ENCODE measurements around the gene PRPF19. TPM values are rescaled to one million over a fixed set of nuclear protein-coding genes. Genes with fewer than 3 reads are reported as not detected.

PRPF19 gene
- total RNA-seq, 2 experiments from 2014 or later = 120 to 153 TPM

GRCh38 chr11:60929764-60930163, 23.4 kb upstream of the PRPF19 start:
- Histone ChIP-seq H3K4me1 (ENCODE audit: insufficient read depth, low read length, poor library complexity, severe bottlenecking) (peaks cover 45% of the 10 kb centered on the region), H3K27ac (ENCODE audit: low read depth, low read length, poor library complexity, severe bottlenecking) (no peak overlapping the region), H3K4me3 (ENCODE audit: low read depth, low read length, poor library complexity, severe bottlenecking) (no peak overlapping the region), H4K20me1 (ENCODE audit: insufficient read depth, low read length) (no peaks in the 10 kb centered on the region), H2AFZ (ENCODE audit: low read length) (no peak overlapping the region), H3K36me3 (ENCODE audit: insufficient read depth, low read length) (no peaks in the 10 kb centered on the region), H3K4me2 (ENCODE audit: low read length) (no peak overlapping the region), H3K79me2 (ENCODE audit: insufficient read depth, low read depth, low read length) (no peaks in the 10 kb centered on the region), H3K9me3 (ENCODE audit: low read length) (no peaks in the 10 kb centered on the region), H3K9me2 (ENCODE audit: insufficient read depth, low read length) (no peaks in the 10 kb centered on the region)
- CTCF ChIA-PET (ENCODE audit: unreplicated experiment) = interaction anchor here (1.0 to 1.8 kb wide), 2 partner anchors 10 to 14 kb away, joined by 4 to 6 read pairs; no protein-coding TSS in a partner anchor
- TF ChIP-seq EZH2phosphoT487 (IDR thresholded peaks at IDR 0.05; ENCODE audit: borderline replicate concordance, low read depth, low read length) (no peak), CTCF (conservative IDR thresholded peaks at IDR 0.05; ENCODE audit: low read length) (no peak)
- POLR2A ChIA-PET = interaction anchor here (0.6 to 2.3 kb wide), 3 partner anchors 11 to 361 kb away, joined by 3 to 7 read pairs (median 4); no protein-coding TSS in a partner anchor
- no peak for DNase-seq (ENCODE audit: low spot score)
- intact Hi-C loops (cut with micrococcal nuclease; ENCODE audit: unreplicated experiment) = no loop called here
- BruUV-seq (replicated peaks) = no TSS peak

GRCh38 chr11:60928563-60929001, 22.2 kb upstream of the PRPF19 start:
- intact Hi-C loops (cut with micrococcal nuclease; ENCODE audit: unreplicated experiment) = no loop called here
- Histone ChIP-seq H4K20me1 (ENCODE audit: insufficient read depth, low read length) (no peaks in the 10 kb centered on the region), H3K4me1 (ENCODE audit: insufficient read depth, low read length, poor library complexity, severe bottlenecking) (peaks cover 55% of the 10 kb centered on the region), H3K9me3 (ENCODE audit: low read length) (no peaks in the 10 kb centered on the region), H3K79me2 (ENCODE audit: insufficient read depth, low read depth, low read length) (no peaks in the 10 kb centered on the region), H3K4me2 (ENCODE audit: low read length) (no peak overlapping the region), H3K27ac (ENCODE audit: low read depth, low read length, poor library complexity, severe bottlenecking) (no peak overlapping the region), H2AFZ (ENCODE audit: low read length) (no peak overlapping the region), H3K4me3 (ENCODE audit: low read depth, low read length, poor library complexity, severe bottlenecking) (no peak overlapping the region), H3K9me2 (ENCODE audit: insufficient read depth, low read length) (no peaks in the 10 kb centered on the region), H3K36me3 (ENCODE audit: insufficient read depth, low read length) (peaks cover 2% of the 10 kb centered on the region)
- ChIA-PET CTCF (ENCODE audit: unreplicated experiment) (interaction anchor here (1.8 kb wide), 1 partner anchor 13 kb away, joined by 4 read pairs; no protein-coding TSS in a partner anchor), POLR2A (interaction anchor here (0.9 kb wide), 1 partner anchor 13 kb away, joined by 3 read pairs; no protein-coding TSS in a partner anchor)
- no peak for TF ChIP-seq CTCF (conservative IDR thresholded peaks at IDR 0.05; ENCODE audit: low read length)
- TF ChIP-seq EZH2phosphoT487 (IDR thresholded peaks at IDR 0.05; ENCODE audit: borderline replicate concordance, low read depth, low read length) = no peak
- DNase-seq (ENCODE audit: low spot score) = no peak
- no TSS peak for BruUV-seq (replicated peaks)

DNA sequence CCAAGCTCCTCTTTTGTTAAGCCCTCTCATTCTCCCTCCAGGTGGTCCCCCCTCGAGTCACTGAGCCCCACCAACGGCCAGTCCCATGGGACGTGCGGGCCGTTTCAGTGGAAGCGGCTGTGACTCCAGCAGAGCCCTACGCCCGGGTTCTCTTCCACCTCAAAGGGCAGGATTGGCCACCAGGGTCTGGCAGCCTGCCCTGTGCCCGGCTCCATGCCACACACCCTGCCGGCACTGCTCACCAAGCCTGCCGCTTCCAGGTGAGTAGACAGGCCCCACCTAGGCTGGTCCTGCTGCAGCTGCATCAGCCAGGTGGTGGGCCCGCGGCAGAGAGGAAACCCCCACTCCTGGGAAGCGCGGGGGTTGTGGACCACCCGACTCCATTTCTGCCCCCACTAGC, 21.2 kb upstream of the PRPF19 start:
- Histone ChIP-seq H3K4me3 (ENCODE audit: low read depth, low read length, poor library complexity, severe bottlenecking) (no peak overlapping the region), H3K9me2 (ENCODE audit: insufficient read depth, low read length) (no peaks in the 10 kb centered on the region), H2AFZ (ENCODE audit: low read length) (no peak overlapping the region), H3K36me3 (ENCODE audit: insufficient read depth, low read length) (peaks cover 11% of the 10 kb centered on the region), H3K4me1 (ENCODE audit: insufficient read depth, low read length, poor library complexity, severe bottlenecking) (peaks cover 45% of the 10 kb centered on the region), H3K79me2 (ENCODE audit: insufficient read depth, low read depth, low read length) (no peaks in the 10 kb centered on the region), H3K9me3 (ENCODE audit: low read length) (no peaks in the 10 kb centered on the region), H3K4me2 (ENCODE audit: low read length) (no peak overlapping the region), H3K27ac (ENCODE audit: low read depth, low read length, poor library complexity, severe bottlenecking) (no peak overlapping the region), H4K20me1 (ENCODE audit: insufficient read depth, low read length) (no peaks in the 10 kb centered on the region)
- BruUV-seq (replicated peaks) = no TSS peak
- TF ChIP-seq EZH2phosphoT487 (IDR thresholded peaks at IDR 0.05; ENCODE audit: borderline replicate concordance, low read depth, low read length) (no peak), CTCF (conservative IDR thresholded peaks at IDR 0.05; ENCODE audit: low read length) (no peak)
- ChIA-PET CTCF (ENCODE audit: unreplicated experiment) (interaction anchor here (1.0 kb wide), 1 partner anchor 12 kb away, joined by 4 read pairs; no protein-coding TSS in a partner anchor), POLR2A (interaction anchor here (0.9 to 1.4 kb wide), 2 partner anchors 12 to 14 kb away, joined by 3 to 5 read pairs; partner anchors contain the start of gene TMEM109)
- no peak for DNase-seq (ENCODE audit: low spot score)
- intact Hi-C loops (cut with micrococcal nuclease; ENCODE audit: unreplicated experiment) = no loop called here

Data from OCI-LY7 (cell line).